ENCODE measurements around the gene DRGX. TPM values are rescaled to one million over a fixed set of nuclear protein-coding genes. Genes with fewer than 3 reads are reported as not detected.

DRGX gene
- total and polyA plus RNA-seq, 2 donors (not counting 3 experiments of a cell fraction or from before 2014, with no cell fraction given) = not detected

GRCh38 chr10:49368256-49368655 lies 27.6 kb downstream of the DRGX start:
- H3K4me2 ChIP-seq (ENCODE audit: insufficient read depth, low read length) = no peak overlapping the region
- H3K27me3 ChIP-seq (ENCODE audit: control insufficient read depth in 2 of 2, insufficient read depth in 2 of 2, low read length in 2 of 2) = peaks cover 0 to 4% of the 10 kb centered on the region in 2 experiments
- POLR2A ChIA-PET = no interaction called here
- no peak overlapping the region for H3K4me3 ChIP-seq (replicated peaks in 1 of 3; ENCODE audit: insufficient read depth in 1 of 3, low read depth in 1 of 3, low read length in 3 of 3)
- BruUV-seq (replicated peaks) = no TSS peak
- no peak overlapping the region for H3K27ac ChIP-seq (ENCODE audit: insufficient read depth, low read depth, low read length)
- H4K20me1 ChIP-seq (replicated peaks; ENCODE audit: control insufficient read depth, extremely low read depth, insufficient read depth, low read length) = no peaks in the 10 kb centered on the region
- H3K79me2 ChIP-seq (ENCODE audit: control insufficient read depth, insufficient read depth, low read length) = no peaks in the 10 kb centered on the region
- H3K9ac ChIP-seq (replicated peaks; ENCODE audit: extremely low read depth, insufficient read depth, low read length) = no peak overlapping the region
- no peaks in the 10 kb centered on the region for H3K9me1 ChIP-seq (replicated peaks; ENCODE audit: control insufficient read depth, extremely low read depth, insufficient read depth, low read length)
- H3K4me1 ChIP-seq (ENCODE audit: control insufficient read depth, extremely low read depth, insufficient read depth, low read length) = peaks cover 7% of the 10 kb centered on the region
- H3K9me3 ChIP-seq (replicated peaks; ENCODE audit: control insufficient read depth, insufficient read depth, low read length) = no peaks in the 10 kb centered on the region
- TF ChIP-seq FOS (IDR thresholded peaks at IDR 0.05; ENCODE audit: borderline replicate concordance, insufficient read depth, low read length) (no peak), GATA2 (IDR thresholded peaks at IDR 0.05; ENCODE audit: insufficient read depth, insufficient read length, low read depth, low read length) (no peak), JUN (IDR thresholded peaks at IDR 0.05; ENCODE audit: borderline replicate concordance, insufficient read depth, insufficient read length, low read depth) (no peak), POLR2AphosphoS5 (IDR thresholded peaks at IDR 0.05; ENCODE audit: insufficient read depth, low read depth, low read length) (no peak), POLR2A (IDR thresholded peaks at IDR 0.05; ENCODE audit: low read depth, low read length) (no peak), MAX (IDR thresholded peaks at IDR 0.05; ENCODE audit: insufficient read depth, insufficient read length) (no peak), EZH2 (IDR thresholded peaks at IDR 0.05; ENCODE audit: borderline replicate concordance, low read depth, low read length, severe bottlenecking) (no peak), CTCF (IDR thresholded peaks at IDR 0.05; ENCODE audit: extremely low read depth in 1 of 2, insufficient read depth in 1 of 2, low read depth in 1 of 2, low read length in 2 of 2) (no peak), MYC (IDR thresholded peaks at IDR 0.05; ENCODE audit: low read depth, low read length) (no peak)
- FAIRE-seq = no peak
- dilution Hi-C loops (cut with MboI; ENCODE audit: extremely low pct_ligation_motif_present, low sequenced_read_pairs) (no loop called here), intact Hi-C loops (cut with micrococcal nuclease) (no loop called here)
- H2AFZ ChIP-seq (ENCODE audit: low read depth, low read length) = no peak overlapping the region
- no peaks in the 10 kb centered on the region for H3K36me3 ChIP-seq (ENCODE audit: control insufficient read depth in 2 of 2, extremely low read depth in 1 of 2, insufficient read depth in 2 of 2, low read length in 2 of 2)
- CTCF ChIA-PET = interaction anchor here (1.6 kb wide), 1 partner anchor 39 kb away, joined by 4 read pairs; no protein-coding TSS in a partner anchor
- no peak for DNase-seq (ENCODE audit: low read depth, low spot score)

All from endothelial cell of umbilical vein (primary cell).